Liver (tissue), 9 donors: Measurements from ENCODE around the gene SCPEP1. TPM values are rescaled to one million over a fixed set of nuclear protein-coding genes. Genes with fewer than 3 reads are reported as not detected.

ENCODE experiments used
- DNase-seq: peaks from one replicate; pipeline ENCODE4 v3.0.0-alpha.2; 2017; ENCODE audit warnings: low spot score
- H3K27ac ChIP-seq, 2 donors: one replicate each; pipeline ENCODE4 v1.7.0; 2013; ENCODE audit warnings: inconsistent platforms in 2 of 2, low read length in 2 of 2, control low read depth in 1 of 2, low read depth in 1 of 2, mild to moderate bottlenecking in 1 of 2
- H3K27me3 ChIP-seq, 4 donors: one replicate each; pipeline versions ENCODE4 v1.6.1 to v1.7.0; 2013; ENCODE audit warnings: low read length in 3 of 4, inconsistent platforms in 1 of 4, mild to moderate bottlenecking in 1 of 4, moderate library complexity in 1 of 4; ENCODE audit not compliant: control insufficient read depth in 4 of 4, insufficient read depth in 4 of 4
- H3K36me3 ChIP-seq, 4 donors: one replicate each; pipeline versions ENCODE4 v1.6.1 to v1.7.0; 2013; ENCODE audit warnings: low read length in 3 of 4, mild to moderate bottlenecking in 3 of 4, low read depth in 1 of 4, moderate library complexity in 1 of 4; ENCODE audit not compliant: control insufficient read depth in 4 of 4, insufficient read depth in 3 of 4
- H3K4me1 ChIP-seq, 4 donors: one replicate each; pipeline versions ENCODE4 v1.6.1 to v1.7.0; 2013; ENCODE audit warnings: low read length in 3 of 4, mild to moderate bottlenecking in 3 of 4, moderate library complexity in 1 of 4; ENCODE audit not compliant: control insufficient read depth in 4 of 4, insufficient read depth in 4 of 4
- H3K4me3 ChIP-seq, 3 donors: one replicate each; pipeline versions ENCODE4 v1.6.1 to v1.7.0; 2013; ENCODE audit warnings: low read length in 3 of 3, control low read depth in 1 of 3, low read depth in 1 of 3, mild to moderate bottlenecking in 1 of 3
- H3K9ac ChIP-seq, 2 donors: one replicate each; pipeline ENCODE4 v1.7.0; 2013; ENCODE audit warnings: low read length in 2 of 2, mild to moderate bottlenecking in 2 of 2, moderate library complexity in 2 of 2, control low read depth in 1 of 2, low read depth in 1 of 2
- H3K9me3 ChIP-seq, 4 donors: one replicate each; pipeline versions ENCODE4 v1.6.1 to v1.7.0; 2013; ENCODE audit warnings: low read length in 3 of 4; ENCODE audit not compliant: control insufficient read depth in 4 of 4
- FOXA1 ChIP-seq: IDR thresholded peaks from 2 replicates; pipeline ENCODE4 v1.6.1; 2016; ENCODE audit warnings: antibody characterized with exemption
- FOXA2 ChIP-seq: IDR thresholded peaks from 2 replicates; pipeline ENCODE4 v1.6.1; 2016; ENCODE audit warnings: antibody characterized with exemption
- HNF4A ChIP-seq, 2 donors: conservative IDR thresholded peaks; 2 replicates each; pipeline ENCODE4 v1.6.1; 2016; ENCODE audit warnings: antibody characterized with exemption in 2 of 2, mild to moderate bottlenecking in 2 of 2
- HNF4G ChIP-seq: IDR thresholded peaks from 2 replicates; pipeline ENCODE4 v1.6.1; 2016; ENCODE audit warnings: antibody characterized with exemption
- JUND ChIP-seq, 2 donors: IDR thresholded peaks; 2 replicates each; pipeline ENCODE4 v1.6.1; 2016; ENCODE audit warnings: antibody characterized with exemption in 2 of 2
- NR2F2 ChIP-seq: IDR thresholded peaks from 2 replicates; pipeline ENCODE4 v1.6.1; 2016; ENCODE audit warnings: antibody characterized with exemption
- RAD21 ChIP-seq, 2 donors: IDR thresholded peaks; 2 replicates each; pipeline ENCODE4 v1.6.1; 2016; ENCODE audit warnings: antibody characterized with exemption in 2 of 2, mild to moderate bottlenecking in 2 of 2
- RXRA ChIP-seq, 2 donors: IDR thresholded peaks; 2 replicates each; pipeline ENCODE4 v1.6.1; 2017 to 2018; ENCODE audit warnings: antibody characterized with exemption in 2 of 2, mild to moderate bottlenecking in 1 of 2
- SP1 ChIP-seq: IDR thresholded peaks from 2 replicates; pipeline ENCODE4 v1.6.1; 2018; ENCODE audit warnings: antibody characterized with exemption, mild to moderate bottlenecking
- TAF1 ChIP-seq: conservative IDR thresholded peaks from 2 replicates; pipeline ENCODE4 v1.6.1; 2016; ENCODE audit warnings: antibody characterized with exemption, mild to moderate bottlenecking
- YY1 ChIP-seq: IDR thresholded peaks from 2 replicates; pipeline ENCODE4 v1.6.1; 2016; ENCODE audit warnings: antibody characterized with exemption, mild to moderate bottlenecking
- WGBS: extraction: QIAGEN DNeasy Blood & Tissue Kit; methylation state at CpG from one replicate; pipeline ENCODE4 v1.1.7; 2013; 5-methylcytosine and 5-hydroxymethylcytosine counted together
- polyA plus RNA-seq, 2 donors: library from polyadenylated mRNA; stranded (reverse) in 1 of 2; unstranded in 1 of 2; fragments of 200-250 nt in 1 of 2; fragments of >200 nt in 1 of 2; fragmentation: Nextera tagmentation in 1 of 2; extraction: Ambion mirVana in 1 of 2; gene quantifications; one replicate each; pipeline versions ENCODE4 v1.2.1 to v1.2.3, GENCODE V29; 2013 to 2015
- total RNA-seq, 2 donors: library from RNA; depleted of rRNA; stranded (reverse); fragments of >200 nt; gene quantifications; one replicate each; pipeline ENCODE4 v1.2.3, GENCODE V29; 2014
- TF ChIP-seq, protein P1 (sequence below): IDR thresholded peaks from 2 replicates; pipeline ENCODE4 v1.6.1; 2016; ENCODE audit warnings: antibody characterized with exemption
- TF ChIP-seq, protein P2 (sequence below): IDR thresholded peaks from 2 replicates; pipeline ENCODE4 v1.6.1; 2016; ENCODE audit warnings: antibody characterized with exemption
- TF ChIP-seq, protein P3 (sequence below): IDR thresholded peaks from 2 replicates; pipeline ENCODE4 v1.6.1; 2016; ENCODE audit warnings: antibody characterized with exemption
- donor health status: healthy.
- donor health status: healthy.
- donor health status: healthy.
- donor health status: healthy.
- donor health status: healthy.

The SCPEP1 gene
- total and polyA plus RNA-seq, 4 donors = 15.7 to 29.3 (median 28.2) TPM

DNA sequence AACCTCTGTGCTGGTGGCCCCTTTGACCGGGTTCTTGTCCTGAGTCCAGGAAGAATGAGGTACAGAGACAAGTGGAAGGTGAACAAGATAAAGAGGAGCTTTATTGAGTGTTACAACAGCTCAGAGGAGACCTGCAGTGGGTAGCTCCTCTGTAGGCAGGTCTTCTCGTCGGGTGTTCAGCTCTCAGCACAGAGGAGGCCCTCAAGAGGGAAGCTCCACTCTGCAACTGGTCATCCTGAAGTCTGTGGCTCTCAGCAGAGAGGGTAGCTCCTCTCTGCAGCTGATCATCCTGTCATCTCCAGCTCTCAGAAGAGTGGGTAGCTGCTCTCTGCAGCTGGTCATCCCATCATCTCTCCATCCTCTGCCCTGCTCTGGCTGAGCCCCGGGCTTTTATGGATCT, 39.7 kb downstream of the SCPEP1 start:
- Histone ChIP-seq H3K4me3 (no peak overlapping the region), H3K9ac (no peak overlapping the region), H3K27ac (no peak overlapping the region), H3K9me3 (no peaks in the 10 kb centered on the region), H3K27me3 (no peaks in the 10 kb centered on the region), H3K4me1 (no peaks in the 10 kb centered on the region), H3K36me3 (no peaks in the 10 kb centered on the region)
- DNase-seq = no peak
- 85% methylated on average over 4 of the region's 4 CpGs for WGBS
- TF ChIP-seq HNF4G = no peak
- no peak for TF ChIP-seq TAF1
- TF ChIP-seq HNF4A (conservative IDR thresholded peaks at IDR 0.05) = no peak
- no peak for TF ChIP-seq NR2F2
- no peak for TF ChIP-seq RAD21 (IDR thresholded peaks at IDR 0.05)
- no peak for TF ChIP-seq FOXA1
- TF ChIP-seq, protein P1, sequence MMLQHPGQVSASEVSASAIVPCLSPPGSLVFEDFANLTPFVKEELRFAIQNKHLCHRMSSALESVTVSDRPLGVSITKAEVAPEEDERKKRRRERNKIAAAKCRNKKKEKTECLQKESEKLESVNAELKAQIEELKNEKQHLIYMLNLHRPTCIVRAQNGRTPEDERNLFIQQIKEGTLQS = no peak
- no peak for TF ChIP-seq FOXA2
- TF ChIP-seq, protein P2, sequence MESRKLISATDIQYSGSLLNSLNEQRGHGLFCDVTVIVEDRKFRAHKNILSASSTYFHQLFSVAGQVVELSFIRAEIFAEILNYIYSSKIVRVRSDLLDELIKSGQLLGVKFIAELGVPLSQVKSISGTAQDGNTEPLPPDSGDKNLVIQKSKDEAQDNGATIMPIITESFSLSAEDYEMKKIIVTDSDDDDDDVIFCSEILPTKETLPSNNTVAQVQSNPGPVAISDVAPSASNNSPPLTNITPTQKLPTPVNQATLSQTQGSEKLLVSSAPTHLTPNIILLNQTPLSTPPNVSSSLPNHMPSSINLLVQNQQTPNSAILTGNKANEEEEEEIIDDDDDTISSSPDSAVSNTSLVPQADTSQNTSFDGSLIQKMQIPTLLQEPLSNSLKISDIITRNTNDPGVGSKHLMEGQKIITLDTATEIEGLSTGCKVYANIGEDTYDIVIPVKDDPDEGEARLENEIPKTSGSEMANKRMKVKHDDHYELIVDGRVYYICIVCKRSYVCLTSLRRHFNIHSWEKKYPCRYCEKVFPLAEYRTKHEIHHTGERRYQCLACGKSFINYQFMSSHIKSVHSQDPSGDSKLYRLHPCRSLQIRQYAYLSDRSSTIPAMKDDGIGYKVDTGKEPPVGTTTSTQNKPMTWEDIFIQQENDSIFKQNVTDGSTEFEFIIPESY = no peak

DNA sequence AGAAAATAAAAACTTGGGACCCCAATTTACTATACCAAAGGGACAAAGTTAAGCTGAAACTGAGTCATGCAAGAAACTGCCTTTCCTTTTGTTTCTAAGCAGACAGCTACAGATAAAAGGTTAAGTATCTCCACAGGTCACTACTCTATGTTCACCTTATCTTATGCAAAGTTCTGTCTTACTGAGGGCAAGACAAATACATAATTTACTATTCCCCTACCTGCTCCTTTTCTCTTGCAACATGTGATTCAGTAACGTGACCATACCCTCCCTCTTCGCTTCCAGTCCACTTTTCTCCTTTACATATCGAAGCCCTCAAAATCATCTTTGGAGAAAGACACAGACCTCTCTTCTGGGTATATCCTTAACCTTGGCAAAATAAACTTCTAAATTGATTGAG, 42.3 kb downstream of the SCPEP1 start:
- Histone ChIP-seq H3K4me3 (no peak overlapping the region), H3K9me3 (no peaks in the 10 kb centered on the region), H3K27me3 (no peaks in the 10 kb centered on the region), H3K36me3 (no peaks in the 10 kb centered on the region), H3K27ac (no peak overlapping the region), H3K9ac (no peak overlapping the region), H3K4me1 (no peaks in the 10 kb centered on the region)
- TF ChIP-seq, protein P3, sequence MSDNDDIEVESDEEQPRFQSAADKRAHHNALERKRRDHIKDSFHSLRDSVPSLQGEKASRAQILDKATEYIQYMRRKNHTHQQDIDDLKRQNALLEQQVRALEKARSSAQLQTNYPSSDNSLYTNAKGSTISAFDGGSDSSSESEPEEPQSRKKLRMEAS = no peak
- TF ChIP-seq RXRA (IDR thresholded peaks at IDR 0.05) = no peak
- no peak for TF ChIP-seq FOXA1
- TF ChIP-seq, protein P1 = no peak
- TF ChIP-seq YY1 = no peak
- TF ChIP-seq JUND (IDR thresholded peaks at IDR 0.05) = no peak
- no peak for TF ChIP-seq SP1
- no peak for DNase-seq
- WGBS = 85% methylated on average over 3 of the region's 3 CpGs

DNA sequence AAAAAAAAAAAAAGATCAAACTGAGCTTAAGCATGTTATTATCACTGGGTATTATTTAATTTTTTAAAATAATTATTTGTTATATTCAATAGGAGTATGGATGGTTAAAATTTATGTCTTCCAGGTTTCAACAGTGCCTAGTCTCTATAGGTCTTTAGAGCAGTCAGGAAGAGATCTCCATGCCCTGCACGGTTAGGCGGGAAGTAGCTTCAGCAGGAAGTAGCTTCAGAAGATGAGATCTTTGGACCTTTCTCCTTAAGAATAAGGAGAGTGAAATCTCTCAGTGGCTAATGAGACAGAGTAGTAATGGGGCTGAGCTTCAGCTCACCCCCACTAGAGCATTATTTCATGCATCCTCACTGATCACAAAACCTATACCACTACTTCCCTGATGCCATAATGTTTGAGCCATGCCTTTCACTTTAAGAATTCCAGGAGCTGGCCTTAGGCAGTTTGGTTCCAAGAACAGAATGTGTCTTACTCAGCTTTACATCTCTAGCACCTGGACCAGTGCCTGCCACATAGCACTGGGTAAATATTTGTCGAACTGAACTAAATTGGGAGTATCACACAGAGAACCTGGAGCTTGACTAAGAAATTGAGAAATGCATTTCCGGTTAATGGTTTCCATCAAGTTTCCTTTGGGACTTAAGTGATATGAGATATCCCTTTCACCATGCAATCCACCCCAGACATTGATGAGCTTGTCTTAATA, 43.5 kb downstream of the SCPEP1 start:
- Histone ChIP-seq H3K9ac (no peak overlapping the region), H3K27ac (no peak overlapping the region), H3K27me3 (no peaks in the 10 kb centered on the region), H3K36me3 (no peaks in the 10 kb centered on the region), H3K4me3 (no peak overlapping the region), H3K9me3 (no peaks in the 10 kb centered on the region), H3K4me1 (no peaks in the 10 kb centered on the region)
- DNase-seq = no peak
- WGBS = 59% methylated on average over 4 of the region's 4 CpGs
- no peak for TF ChIP-seq TAF1
